Kasumi-1 (cell line): ENCODE measurements around the gene AP3B1.

ENCODE experiments used
- DNase-seq, 2 experiments: peaks; one replicate each; lab custom pipeline; 2025; lab: John Stamatoyannopoulos, UW

AP3B1 gene

DNA sequence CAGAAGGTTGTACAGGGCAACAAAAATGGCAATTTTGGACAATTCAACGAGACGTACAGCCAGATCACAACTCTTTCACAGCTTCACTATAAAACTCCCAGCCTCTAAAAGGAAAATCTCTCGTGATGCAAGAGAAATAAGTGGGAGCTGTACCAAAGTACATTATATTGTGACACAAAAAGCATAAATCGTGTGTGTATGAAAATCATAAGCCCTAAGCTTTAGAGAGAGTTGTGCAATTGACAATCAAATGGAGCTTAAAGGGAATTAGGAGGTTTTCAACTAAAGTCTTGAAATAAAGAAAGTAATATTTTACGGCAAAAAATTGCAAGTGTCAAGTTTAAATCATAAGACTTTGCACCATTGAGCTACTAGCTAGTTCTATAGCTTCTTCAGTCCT, 323.6 kb downstream of the AP3B1 start:
- no peak for DNase-seq

DNA sequence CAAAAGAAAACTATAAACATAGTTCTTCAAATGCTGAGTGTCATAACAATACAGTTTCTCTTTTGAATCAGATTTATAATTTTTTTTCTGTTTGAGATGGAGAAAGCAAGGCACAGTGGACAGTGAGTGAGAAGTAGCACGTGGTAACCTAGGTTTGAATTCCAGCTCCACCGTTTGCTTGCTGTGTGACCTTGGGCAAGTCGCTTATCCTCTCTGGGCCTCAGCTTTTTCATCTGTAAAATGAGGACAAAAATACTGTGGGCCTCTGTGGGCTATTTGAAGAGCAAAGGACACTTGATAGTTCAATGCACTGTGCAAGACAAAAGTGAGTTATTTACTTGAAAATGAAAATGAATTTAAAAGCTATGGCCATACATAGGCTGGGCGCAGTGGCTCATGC, 330.7 kb downstream of the AP3B1 start:
- no peak for DNase-seq

DNA sequence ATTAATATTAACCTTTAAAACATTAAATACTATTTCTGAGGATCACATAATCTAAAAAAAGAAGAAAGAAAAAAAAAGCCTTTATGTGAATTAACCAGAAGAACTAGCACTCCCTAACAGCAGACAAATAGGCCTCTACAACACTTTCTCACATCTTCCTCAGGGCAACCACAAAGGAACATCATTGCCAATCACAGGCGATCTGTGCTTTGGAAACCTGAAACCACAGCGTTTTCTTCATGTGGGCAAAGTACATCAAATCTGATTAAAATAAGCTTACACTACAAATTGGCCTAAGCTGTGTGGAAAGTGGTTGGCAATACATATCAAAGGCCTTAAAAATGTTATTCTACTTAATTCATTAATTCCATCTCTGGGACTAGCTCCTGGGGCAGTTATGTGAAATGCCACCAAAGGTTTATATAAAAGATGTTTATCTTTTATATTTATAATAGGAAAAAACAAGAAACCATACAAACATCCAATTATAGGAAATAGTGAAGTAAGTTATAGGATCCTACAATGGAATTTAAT, 333.6 kb downstream of the AP3B1 start:
- no peak for DNase-seq

DNA sequence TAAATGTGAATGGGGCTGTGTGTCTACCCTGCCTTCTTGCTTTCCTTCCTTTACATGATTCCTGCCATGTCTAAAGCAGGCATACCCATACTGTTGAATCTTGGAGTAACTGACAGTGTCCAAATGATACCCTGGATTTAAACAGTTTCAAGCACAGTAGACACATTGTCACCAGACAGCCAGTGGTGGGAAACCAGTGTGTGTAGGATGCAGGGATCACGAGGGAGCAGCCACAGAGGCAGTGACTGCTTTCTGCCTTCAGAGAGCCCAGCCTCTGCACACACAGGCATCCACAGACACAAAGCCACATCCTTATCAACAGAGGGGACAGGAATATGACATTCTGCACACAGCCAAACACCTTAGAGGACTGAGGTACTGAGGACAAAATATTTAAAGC, 334.2 kb downstream of the AP3B1 start:
- no peak for DNase-seq

DNA sequence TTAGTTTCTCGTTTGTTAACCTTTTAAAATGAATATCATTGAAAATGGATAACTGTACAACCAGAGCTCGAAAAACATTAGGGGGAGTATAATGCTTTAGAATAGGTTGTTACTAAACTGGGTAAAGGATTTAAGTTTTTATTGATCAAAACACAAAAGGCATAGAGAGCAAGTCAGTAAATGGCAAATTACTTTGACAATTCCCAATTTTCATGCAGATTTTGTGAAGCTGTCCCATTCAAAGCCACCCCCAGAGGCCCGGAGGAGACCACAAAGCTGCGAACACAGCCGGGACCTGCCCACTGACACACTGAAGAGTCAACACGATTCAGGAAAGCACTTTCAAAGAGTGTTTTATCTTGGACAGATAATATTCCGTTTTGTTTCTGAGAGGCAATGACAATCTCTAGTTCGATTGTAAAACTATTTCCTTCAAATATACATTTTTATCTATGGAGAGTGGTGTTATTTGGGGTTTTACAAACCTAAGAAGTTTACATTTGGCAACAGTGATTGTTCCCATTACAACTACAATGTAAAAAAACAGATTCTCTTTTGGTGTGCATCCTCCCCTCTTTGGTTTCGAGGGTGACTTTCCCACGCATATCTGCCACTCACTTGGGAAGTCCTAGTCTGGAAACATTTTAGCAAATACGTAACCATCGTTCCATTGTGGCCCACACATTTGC, 335.7 kb downstream of the AP3B1 start:
- DNase-seq, result no peak

DNA sequence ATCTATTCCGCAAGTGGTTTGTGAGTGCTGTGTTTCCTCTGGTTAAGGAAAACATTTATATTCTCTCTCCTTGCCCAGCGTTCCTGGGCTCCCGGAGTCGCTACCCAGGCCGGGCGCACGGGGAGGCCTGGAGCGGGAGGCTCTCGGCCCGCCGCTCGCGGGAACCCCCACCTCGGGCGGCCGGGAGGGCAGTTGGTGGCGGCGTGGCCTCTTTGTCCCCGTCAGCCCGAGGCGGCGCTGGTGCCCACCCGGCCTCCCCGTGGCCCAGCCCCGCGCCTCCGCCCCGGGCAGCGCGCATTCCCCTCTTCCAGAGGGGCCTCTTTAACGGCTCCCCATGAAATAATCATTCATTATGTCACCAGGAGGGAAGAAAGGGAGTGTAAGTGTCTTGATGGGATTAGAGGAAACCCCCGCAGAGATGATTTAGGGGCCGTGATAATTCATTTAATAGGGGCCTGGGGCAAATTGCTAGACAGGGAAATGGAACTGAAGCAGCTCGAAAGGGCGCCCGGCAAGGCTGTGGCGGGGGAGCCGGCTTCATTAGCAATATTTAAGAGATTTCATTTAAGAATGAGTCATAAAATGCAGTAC, 336.5 kb downstream of the AP3B1 start:
- no peak for DNase-seq

DNA sequence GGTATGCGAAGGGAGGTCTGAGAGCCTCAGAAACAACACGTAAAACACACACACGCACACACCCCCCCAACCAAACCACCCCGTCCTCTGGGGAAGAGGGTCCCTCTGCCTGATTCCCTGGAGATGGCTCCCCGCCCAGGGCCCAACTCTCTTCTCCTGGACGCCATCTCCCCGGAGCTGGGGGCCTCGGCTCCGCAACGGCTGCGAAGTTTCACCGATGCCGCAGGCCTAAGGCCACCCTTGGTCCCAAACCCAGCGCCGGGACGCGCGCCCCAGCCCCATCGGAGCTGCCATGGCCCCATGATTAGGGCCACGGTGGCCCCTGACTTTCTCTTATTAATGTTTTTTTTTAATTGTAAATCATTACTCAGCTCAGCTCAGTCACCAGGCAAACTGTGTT, 337.0 kb downstream of the AP3B1 start:
- DNase-seq, result no peak

DNA sequence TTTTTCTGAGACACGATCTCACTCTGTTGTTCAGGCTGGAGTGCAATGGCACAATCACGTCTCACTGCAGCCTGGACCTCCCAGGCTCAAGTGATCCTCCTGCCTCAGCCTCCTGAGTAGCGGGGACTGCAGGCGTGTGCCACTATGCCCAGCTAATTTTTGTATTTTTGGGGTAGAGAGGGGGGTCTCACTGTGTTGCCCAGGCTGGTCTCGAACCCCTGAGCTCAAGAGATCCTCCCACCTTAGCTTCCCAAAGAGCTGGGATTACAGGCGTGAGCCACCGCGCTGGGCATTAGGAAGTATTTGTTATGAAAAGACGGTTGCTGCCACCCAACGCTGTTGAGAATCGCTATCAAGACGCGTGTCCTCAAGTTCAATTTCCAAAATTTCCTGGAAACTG, 337.4 kb downstream of the AP3B1 start:
- no peak for DNase-seq

DNA sequence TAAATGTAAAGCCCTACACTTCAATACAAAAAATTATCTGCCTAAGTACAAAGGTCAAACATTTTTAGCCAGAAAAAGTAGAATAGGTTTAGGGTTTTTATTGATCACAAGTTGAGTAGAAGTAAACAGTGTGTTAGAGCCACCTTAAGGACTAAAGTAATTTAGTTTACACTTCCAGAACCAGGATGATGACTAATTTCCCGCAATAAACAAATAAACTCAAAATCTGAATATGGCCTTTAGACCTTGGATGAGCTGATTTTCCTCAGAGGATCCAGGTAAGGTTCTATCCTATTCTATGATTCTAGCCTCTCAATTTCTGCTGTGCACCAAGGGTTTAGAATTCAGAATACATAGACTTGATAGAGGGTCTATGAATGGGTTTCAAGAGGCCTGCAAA, 338.9 kb downstream of the AP3B1 start:
- no peak for DNase-seq

DNA sequence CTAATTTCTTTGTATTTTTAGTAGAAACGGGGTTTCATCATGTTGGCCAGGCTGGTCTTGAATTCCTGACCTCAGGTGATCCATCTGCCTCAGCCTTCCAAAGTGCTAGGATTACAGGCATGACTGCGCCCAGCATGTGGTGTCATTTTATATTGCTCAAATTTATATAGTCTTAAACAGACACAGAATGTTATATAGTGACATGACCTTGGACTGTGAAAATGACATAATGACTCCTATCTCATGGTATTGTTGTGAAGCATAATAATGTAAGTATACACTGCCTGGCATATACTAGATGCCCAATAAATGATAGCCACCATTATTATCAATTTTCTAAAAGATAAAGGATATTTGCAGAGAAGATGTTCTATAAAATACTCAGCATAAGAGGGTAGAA, 341.1 kb downstream of the AP3B1 start:
- DNase-seq, result no peak

DNA sequence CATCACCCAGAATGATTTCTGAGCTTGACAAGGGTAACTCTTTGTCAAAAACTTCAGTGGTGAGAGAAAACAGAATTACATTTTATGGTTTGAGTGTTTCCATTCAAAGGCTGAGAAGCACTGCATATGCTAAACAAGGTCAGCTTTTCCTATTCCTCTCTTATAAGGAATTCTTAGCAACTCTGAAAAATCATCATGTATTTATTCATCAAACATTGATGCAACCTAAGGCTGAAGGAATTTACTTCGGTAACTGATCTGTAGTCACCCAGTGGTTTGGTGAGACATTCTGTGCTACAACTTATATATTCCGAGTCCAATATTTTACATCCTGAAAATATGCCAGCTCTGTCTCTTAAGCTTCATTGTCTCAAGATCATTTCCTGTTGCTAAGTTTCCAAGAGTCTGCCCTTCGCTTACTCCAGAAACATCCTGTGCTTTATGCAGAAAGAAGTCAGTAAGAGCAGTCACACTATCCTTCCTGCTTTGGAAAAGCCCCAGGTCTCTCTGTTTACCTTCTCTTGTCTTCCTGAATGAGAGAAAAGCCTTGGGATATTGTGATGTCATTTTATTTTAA, 341.8 kb downstream of the AP3B1 start:
- no peak for DNase-seq
